Esophagus squamous epithelium (tissue), 4 donors: Measurements from ENCODE around the gene RAB6B.

ENCODE experiments used
- POLR2A ChIP-seq, 4 donors: fragments of 450-650 bp; IDR thresholded peaks; one replicate each; pipeline ENCODE4 v1.6.1; 2017; ENCODE audit warnings: antibody characterized with exemption in 4 of 4, mild to moderate bottlenecking in 4 of 4, moderate library complexity in 3 of 4
- TF ChIP-seq, protein P1 (sequence below), 6 experiments: fragments of 450-650 bp in 4 of 6; fragments of 200-600 bp in 2 of 6; sonication (generic) in 2 of 6; IDR thresholded peaks; one replicate each; pipeline ENCODE4 v1.5.1; 2016 to 2019; ENCODE audit warnings: antibody characterized with exemption in 6 of 6, mild to moderate bottlenecking in 4 of 6, moderate library complexity in 4 of 6

DNA sequence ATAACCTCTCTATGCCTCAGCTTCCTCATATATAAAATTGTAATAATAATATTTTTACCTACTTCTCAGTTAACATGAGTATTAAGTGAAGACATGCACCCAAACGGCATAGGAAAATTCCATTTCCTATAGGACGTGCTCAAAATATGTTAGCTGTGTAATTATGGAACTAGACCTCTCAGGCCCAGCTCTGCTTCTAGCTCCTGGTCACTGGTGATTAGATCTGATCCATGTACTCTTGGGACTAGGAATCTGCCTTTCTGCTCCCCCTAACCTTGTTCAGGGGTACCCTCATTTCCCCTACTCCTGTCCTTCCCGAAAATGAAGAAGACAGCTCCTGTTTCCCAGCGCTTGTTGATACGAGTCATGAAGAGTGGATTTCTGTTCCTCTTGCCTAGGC is 119.8 kb downstream of the RAB6B start:
- TF ChIP-seq, protein P1, sequence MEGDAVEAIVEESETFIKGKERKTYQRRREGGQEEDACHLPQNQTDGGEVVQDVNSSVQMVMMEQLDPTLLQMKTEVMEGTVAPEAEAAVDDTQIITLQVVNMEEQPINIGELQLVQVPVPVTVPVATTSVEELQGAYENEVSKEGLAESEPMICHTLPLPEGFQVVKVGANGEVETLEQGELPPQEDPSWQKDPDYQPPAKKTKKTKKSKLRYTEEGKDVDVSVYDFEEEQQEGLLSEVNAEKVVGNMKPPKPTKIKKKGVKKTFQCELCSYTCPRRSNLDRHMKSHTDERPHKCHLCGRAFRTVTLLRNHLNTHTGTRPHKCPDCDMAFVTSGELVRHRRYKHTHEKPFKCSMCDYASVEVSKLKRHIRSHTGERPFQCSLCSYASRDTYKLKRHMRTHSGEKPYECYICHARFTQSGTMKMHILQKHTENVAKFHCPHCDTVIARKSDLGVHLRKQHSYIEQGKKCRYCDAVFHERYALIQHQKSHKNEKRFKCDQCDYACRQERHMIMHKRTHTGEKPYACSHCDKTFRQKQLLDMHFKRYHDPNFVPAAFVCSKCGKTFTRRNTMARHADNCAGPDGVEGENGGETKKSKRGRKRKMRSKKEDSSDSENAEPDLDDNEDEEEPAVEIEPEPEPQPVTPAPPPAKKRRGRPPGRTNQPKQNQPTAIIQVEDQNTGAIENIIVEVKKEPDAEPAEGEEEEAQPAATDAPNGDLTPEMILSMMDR (IDR thresholded peaks at IDR 0.05), result no peak
- TF ChIP-seq POLR2A (IDR thresholded peaks at IDR 0.05), result no peak
